ENCODE results near the gene SERPINI1.

Gene SERPINI1

GRCh38 chr3:167855306-167855705, 119.8 kb downstream of the SERPINI1 start:
- H3K4me3 ChIP-seq (ENCODE audit: low read depth, low read length), result no peak overlapping the region
- no peak for TF ChIP-seq CTCF (IDR thresholded peaks at IDR 0.05; ENCODE audit: low read depth, low read length)

- no peak overlapping the region for H3K4me3 ChIP-seq (ENCODE audit: low read depth, low read length)
- no peak for TF ChIP-seq CTCF (IDR thresholded peaks at IDR 0.05; ENCODE audit: low read depth, low read length)
These were observed 123.3 kb downstream of the SERPINI1 start for GRCh38 chr3:167858865-167859264.

- H3K4me3 ChIP-seq (ENCODE audit: low read depth, low read length), result no peak overlapping the region
- TF ChIP-seq CTCF (IDR thresholded peaks at IDR 0.05; ENCODE audit: low read depth, low read length), result no peak
These were observed 124.1 kb downstream of the SERPINI1 start for GRCh38 chr3:167859610-167860009.

- H3K4me3 ChIP-seq (ENCODE audit: low read depth, low read length), result no peak overlapping the region
- no peak for TF ChIP-seq CTCF (IDR thresholded peaks at IDR 0.05; ENCODE audit: low read depth, low read length)
These were observed 126.1 kb downstream of the SERPINI1 start for GRCh38 chr3:167861649-167862048.

- TF ChIP-seq CTCF (IDR thresholded peaks at IDR 0.05; ENCODE audit: low read depth, low read length), result no peak
- no peak overlapping the region for H3K4me3 ChIP-seq (ENCODE audit: low read depth, low read length)
These were observed 126.7 kb downstream of the SERPINI1 start for GRCh38 chr3:167862104-167862730.

GRCh38 chr3:167863811-167864551, 128.5 kb downstream of the SERPINI1 start:
- H3K4me3 ChIP-seq (ENCODE audit: low read depth, low read length), result no peak overlapping the region
- no peak for TF ChIP-seq CTCF (IDR thresholded peaks at IDR 0.05; ENCODE audit: low read depth, low read length)

- H3K4me3 ChIP-seq (ENCODE audit: low read depth, low read length), result no peak overlapping the region
- no peak for TF ChIP-seq CTCF (IDR thresholded peaks at IDR 0.05; ENCODE audit: low read depth, low read length)
These were observed 129.0 kb downstream of the SERPINI1 start for GRCh38 chr3:167864552-167864874.

Data from WI38 (cell line).